SK-N-MC (cell line): ENCODE data around the gene CENPN.

Source experiments
- EZH2 ChIP-seq: fragments of 200-600 bp; sonication (generic); IDR thresholded peaks from one replicate; pipeline ENCODE4 v1.6.1; 2017; ENCODE audit warnings: antibody characterized with exemption
- FOXP2 ChIP-seq: optimal IDR thresholded peaks from 2 replicates; pipeline ENCODE3; 2011; ENCODE audit warnings: mild to moderate bottlenecking, moderate library complexity; ENCODE audit not compliant: insufficient read depth; ENCODE audit errors: extremely low read length, control extremely low read depth
- POLR2AphosphoS5 ChIP-seq: IDR thresholded peaks from 2 replicates; pipeline ENCODE4 v1.6.1; 2012; ENCODE audit warnings: mild to moderate bottlenecking, low read depth, low read length, borderline replicate concordance

- TF ChIP-seq POLR2AphosphoS5 (no peak), EZH2 (no peak), FOXP2 (no peak)
Measured at GRCh38 chr16:80981103-80981502, 25.9 kb upstream of the CENPN start.
